Psoas muscle (tissue), 8 donors: Measurements from ENCODE around the gene KAT2A. TPM values are rescaled to one million over a fixed set of nuclear protein-coding genes. Genes with fewer than 3 reads are reported as not detected.
"Not testable (repeated sequence)": the region's sequence is repeated elsewhere in the genome, so short reads cannot be mapped to it uniquely, and the experiment has no call there.

Source experiments
- ATAC-seq, 4 donors: fragments of 200-7000 bp; cut with Tn5 transposase; one replicate each; pipeline ENCODE4 v1.9.1; 2020; ENCODE audit warnings: moderate library complexity in 3 of 4, mild to moderate bottlenecking in 2 of 4
- DNase-seq, 2 donors: peaks; one replicate each; pipeline ENCODE4 v3.0.0-alpha.2; 2020
- H3K27ac ChIP-seq: fragments of 200-600 bp; one replicate; pipeline ENCODE4 v1.8.0; 2022
- H3K27me3 ChIP-seq, 3 donors: fragments of 200-600 bp in 1 of 3; one replicate each; pipeline versions ENCODE4 v1.6.1 to v1.8.0; 2013 to 2022; ENCODE audit warnings: low read length in 2 of 3, mild to moderate bottlenecking in 2 of 3, moderate library complexity in 1 of 3; ENCODE audit not compliant: insufficient read depth in 3 of 3
- H3K36me3 ChIP-seq, 2 donors: fragments of 200-600 bp in 1 of 2; one replicate each; pipeline versions ENCODE4 v1.6.1 to v1.8.0; 2013 to 2022; ENCODE audit warnings: low read depth in 1 of 2, mild to moderate bottlenecking in 1 of 2, moderate library complexity in 1 of 2; ENCODE audit not compliant: insufficient read depth in 1 of 2
- H3K4me1 ChIP-seq: fragments of 200-600 bp; one replicate; pipeline ENCODE4 v1.8.0; 2022
- H3K4me3 ChIP-seq: fragments of 200-600 bp; one replicate; pipeline ENCODE4 v1.8.0; 2022; ENCODE audit warnings: mild to moderate bottlenecking
- H3K9me3 ChIP-seq: fragments of 200-600 bp; one replicate; pipeline ENCODE4 v1.8.0; 2022
- WGBS, 3 donors: extraction: QIAGEN DNeasy Blood & Tissue Kit; methylation state at CpG; one replicate each; pipeline versions ENCODE4 v1.1.6 to v1.1.7; 2013; 5-methylcytosine and 5-hydroxymethylcytosine counted together
- intact Hi-C, 2 donors: fragments of 100-400 bp; cut with DNase I; formaldehyde crosslinking; loops; one replicate each; pipeline versions ENCODE4 v1.11.0 to v1.14.2; 2022
- polyA plus RNA-seq, 3 donors: library from polyadenylated mRNA; stranded (reverse); fragments of 200-250 nt; gene quantifications; one replicate each; pipeline ENCODE4 v1.2.3, GENCODE V29; 2013
- total RNA-seq, 4 donors: library from RNA; stranded (reverse); fragmentation: NEBNext Ultra II Directional in 2 of 4; extraction: Animal tissue kit (Norgen Biotek cat#: 25700) in 2 of 4; gene quantifications; one replicate each; pipeline versions ENCODE4 v1.2.1 to v1.2.4, GENCODE V29; 2021 to 2023
- TF ChIP-seq, protein P1 (sequence below): fragments of 200-600 bp; IDR thresholded peaks from one replicate; pipeline ENCODE4 v1.8.0; 2022; ENCODE audit warnings: antibody characterized with exemption
- donor health status: healthy with polysubstance abuse.
- donor health status: DM: no; HTN: no; CAD: no; lungs with moderate emphysema.
- donor health status: Bipolar disorder and iron deficiency.
- donor health status: healthy.
- donor health status: DM: yes; HTN: yes; CAD: no.
- donor health status: DM: no; HTN: no; CAD: no.
- donor health status: DM: no; HTN: no; CAD: no.
- donor health status: DM: yes; HTN: yes; CAD: no.

KAT2A gene
- total and polyA plus RNA-seq, 7 donors, result 12.3 to 35.3 (median 20.9) TPM

DNA sequence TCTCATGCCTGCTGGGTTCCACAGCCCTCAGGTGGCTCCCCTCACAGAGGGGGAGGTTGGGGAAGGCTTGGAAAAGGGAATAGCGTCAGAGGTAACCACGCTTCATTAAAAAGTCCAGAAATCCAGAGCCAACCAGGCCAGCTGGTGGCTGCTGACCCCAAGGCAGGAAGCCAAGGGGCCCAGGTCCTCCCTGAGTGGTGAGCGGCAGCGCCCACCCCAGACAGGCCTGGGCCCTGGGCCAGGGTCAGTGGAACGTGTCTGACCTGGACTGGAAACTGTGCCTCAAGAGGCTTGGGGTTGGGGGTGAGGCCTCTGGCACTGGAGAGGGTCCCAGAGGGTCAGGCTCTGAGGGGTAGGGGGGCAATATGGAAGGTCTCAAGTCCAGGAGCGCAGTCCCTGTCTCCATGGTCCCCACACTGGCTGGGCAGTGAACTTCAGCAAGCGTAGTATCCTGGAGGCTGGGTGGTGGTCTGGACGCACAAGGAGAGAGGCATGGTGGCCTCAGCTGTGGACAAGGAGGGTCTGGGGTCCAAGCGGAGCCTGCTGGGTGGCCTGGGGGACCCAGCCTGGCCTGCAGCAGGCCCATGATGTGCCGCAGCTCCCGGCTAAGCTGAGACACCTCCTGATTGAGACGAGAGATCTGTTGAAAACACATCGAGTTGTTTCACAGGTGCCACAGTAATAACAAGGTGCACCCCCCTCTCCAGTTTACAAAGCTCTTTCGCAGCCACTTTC is 38.8 kb upstream of the KAT2A start:
- TF ChIP-seq, protein P1, sequence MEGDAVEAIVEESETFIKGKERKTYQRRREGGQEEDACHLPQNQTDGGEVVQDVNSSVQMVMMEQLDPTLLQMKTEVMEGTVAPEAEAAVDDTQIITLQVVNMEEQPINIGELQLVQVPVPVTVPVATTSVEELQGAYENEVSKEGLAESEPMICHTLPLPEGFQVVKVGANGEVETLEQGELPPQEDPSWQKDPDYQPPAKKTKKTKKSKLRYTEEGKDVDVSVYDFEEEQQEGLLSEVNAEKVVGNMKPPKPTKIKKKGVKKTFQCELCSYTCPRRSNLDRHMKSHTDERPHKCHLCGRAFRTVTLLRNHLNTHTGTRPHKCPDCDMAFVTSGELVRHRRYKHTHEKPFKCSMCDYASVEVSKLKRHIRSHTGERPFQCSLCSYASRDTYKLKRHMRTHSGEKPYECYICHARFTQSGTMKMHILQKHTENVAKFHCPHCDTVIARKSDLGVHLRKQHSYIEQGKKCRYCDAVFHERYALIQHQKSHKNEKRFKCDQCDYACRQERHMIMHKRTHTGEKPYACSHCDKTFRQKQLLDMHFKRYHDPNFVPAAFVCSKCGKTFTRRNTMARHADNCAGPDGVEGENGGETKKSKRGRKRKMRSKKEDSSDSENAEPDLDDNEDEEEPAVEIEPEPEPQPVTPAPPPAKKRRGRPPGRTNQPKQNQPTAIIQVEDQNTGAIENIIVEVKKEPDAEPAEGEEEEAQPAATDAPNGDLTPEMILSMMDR, result no peak
- Histone ChIP-seq H3K4me3 (no peak overlapping the region), H3K27me3 (no peaks in the 10 kb centered on the region), H3K27ac (no peak overlapping the region), H3K4me1 (no peaks in the 10 kb centered on the region), H3K9me3 (no peaks in the 10 kb centered on the region), H3K36me3 (no peaks in the 10 kb centered on the region)
- 62 to 66% (median 63%) methylated on average over 14 of the region's 14 CpGs for WGBS, 3 donors
- ATAC-seq, result no peak
- DNase-seq, result no peak
- intact Hi-C loops, result no loop called here

- DNase-seq (no peak), ATAC-seq (no peak)
- 38 to 40% (median 39%) methylated on average over 17 of the region's 17 CpGs for WGBS, 3 donors
- H3K36me3 ChIP-seq, result peaks cover 3 to 8% of the 10 kb centered on the region in 2 donors
- intact Hi-C loops, result loop anchor here in 1 of 2 donors (1.0 kb wide), 1 partner anchor 188 kb away; no protein-coding TSS in a partner anchor
- peak overlapping the region; percentile 97 for H3K27ac ChIP-seq
- no peaks in the 10 kb centered on the region for H3K9me3 ChIP-seq
- TF ChIP-seq, protein P1, result no peak
- no peaks in the 10 kb centered on the region for H3K27me3 ChIP-seq
- peak overlapping the region; percentile 100 for H3K4me3 ChIP-seq
- H3K4me1 ChIP-seq, result peaks cover 26% of the 10 kb centered on the region
Measured at GRCh38 chr17:42155614-42156045, 34.5 kb upstream of the KAT2A start.

DNA sequence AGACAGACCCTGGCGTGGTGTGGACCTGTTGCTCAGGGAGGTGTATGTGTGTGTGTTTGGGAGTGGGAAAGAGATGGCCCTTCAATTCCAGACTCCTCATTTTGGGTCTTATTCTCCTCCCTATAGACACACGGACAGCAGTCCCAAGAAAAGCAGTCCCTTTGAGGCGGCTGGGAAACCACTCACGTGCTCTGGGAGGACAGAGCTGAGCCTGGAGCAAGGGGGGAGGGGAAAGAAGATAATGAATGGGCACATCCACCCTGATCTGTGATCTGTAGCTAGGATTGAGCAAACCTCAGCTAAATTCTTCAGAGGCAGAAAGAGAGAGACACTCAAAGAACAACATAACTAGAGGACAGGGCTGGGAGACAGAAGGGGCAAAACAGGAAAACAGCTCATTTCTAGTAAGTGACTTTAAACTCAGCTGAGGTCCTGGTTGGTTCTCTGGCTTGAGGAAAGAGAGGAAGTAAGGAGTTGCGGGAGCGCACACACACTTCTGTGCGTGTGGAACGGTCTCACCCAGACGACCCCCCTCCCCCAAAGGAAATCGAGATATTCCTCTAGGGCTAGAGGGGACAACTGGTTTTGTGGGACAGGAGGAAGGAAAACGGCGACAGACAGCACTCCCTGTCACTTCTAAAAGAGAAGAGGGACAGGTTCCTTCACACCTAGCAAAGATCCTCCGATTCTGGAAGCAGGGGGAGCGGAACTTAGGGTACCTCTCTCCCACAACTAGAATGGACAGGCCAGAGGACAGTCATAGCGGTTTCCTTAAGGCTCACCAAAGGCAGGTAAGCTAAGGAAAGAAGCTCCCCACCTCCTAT is 33.0 kb upstream of the KAT2A start:
- no peak for DNase-seq
- H3K9me3 ChIP-seq, result no peaks in the 10 kb centered on the region
- ATAC-seq, result peak in 1 of 4 donors; percentile 19
- 4 to 6% (median 6%) methylated on average over 15 of the region's 15 CpGs for WGBS, 3 donors
- H3K4me1 ChIP-seq, result peaks cover 31% of the 10 kb centered on the region
- H3K27me3 ChIP-seq, result no peaks in the 10 kb centered on the region
- peak overlapping the region; percentile 97 for H3K27ac ChIP-seq
- intact Hi-C loops, result no loop called here
- H3K4me3 ChIP-seq, result peak overlapping the region; percentile 100
- TF ChIP-seq, protein P1, result no peak
- H3K36me3 ChIP-seq, result peaks cover 3 to 13% of the 10 kb centered on the region in 2 donors

- 65 to 74% (median 68%) methylated on average over 13 of the region's 13 CpGs for WGBS, 3 donors
Measured at GRCh38 chr17:42146911-42147607, 25.9 kb upstream of the KAT2A start.

GRCh38 chr17:42143138-42143537 is 22.0 kb upstream of the KAT2A start:
- H3K36me3 ChIP-seq, intact Hi-C loops, H3K4me3 ChIP-seq, H3K27me3 ChIP-seq, H3K9me3 ChIP-seq: not testable (repeated sequence)
- H3K4me1 ChIP-seq, result peaks cover 65% of the 10 kb centered on the region
- peak overlapping the region; percentile 85 for H3K27ac ChIP-seq
- ATAC-seq, result peak; percentile 58 to 79 (median 70)
- peak in 1 of 2 donors; percentile 72 for DNase-seq
- 23 to 33% (median 28%) methylated on average over 4 of the region's 4 CpGs for WGBS, 3 donors

More at GRCh38 chr17:42146911-42147607, 25.9 kb upstream of the KAT2A start:
- no peaks in the 10 kb centered on the region for H3K9me3 ChIP-seq
- peaks cover 0 to 26% of the 10 kb centered on the region in 2 donors for H3K36me3 ChIP-seq
- peak overlapping the region; percentile 57 for H3K27ac ChIP-seq
- H3K27me3 ChIP-seq, result no peaks in the 10 kb centered on the region
- DNase-seq (no peak), ATAC-seq (no peak)
- H3K4me1 ChIP-seq, result peaks cover 47% of the 10 kb centered on the region
- no peak overlapping the region for H3K4me3 ChIP-seq
- TF ChIP-seq, protein P1, result no peak
- intact Hi-C loops, result no loop called here
